ENCODE measurements around the gene IGFBPL1. TPM values are rescaled to one million over a fixed set of nuclear protein-coding genes. Genes with fewer than 3 reads are reported as not detected.
"Not testable (repeated sequence)": the region's sequence is repeated elsewhere in the genome, so short reads cannot be mapped to it uniquely, and the experiment has no call there.

The IGFBPL1 gene
- total RNA-seq, 1 experiment from 2014 or later: 0.58 TPM

- not testable (repeated sequence) for DNase-seq (ENCODE audit: low spot score)
Measured at GRCh38 chr9:38399191-38399590, 25.1 kb downstream of the IGFBPL1 start.

GRCh38 chr9:38396371-38396671, 27.9 kb downstream of the IGFBPL1 start:
- no peak for DNase-seq (ENCODE audit: low spot score)

GRCh38 chr9:38395653-38396370, 28.4 kb downstream of the IGFBPL1 start:
- no peak for DNase-seq (ENCODE audit: low spot score)

DNA sequence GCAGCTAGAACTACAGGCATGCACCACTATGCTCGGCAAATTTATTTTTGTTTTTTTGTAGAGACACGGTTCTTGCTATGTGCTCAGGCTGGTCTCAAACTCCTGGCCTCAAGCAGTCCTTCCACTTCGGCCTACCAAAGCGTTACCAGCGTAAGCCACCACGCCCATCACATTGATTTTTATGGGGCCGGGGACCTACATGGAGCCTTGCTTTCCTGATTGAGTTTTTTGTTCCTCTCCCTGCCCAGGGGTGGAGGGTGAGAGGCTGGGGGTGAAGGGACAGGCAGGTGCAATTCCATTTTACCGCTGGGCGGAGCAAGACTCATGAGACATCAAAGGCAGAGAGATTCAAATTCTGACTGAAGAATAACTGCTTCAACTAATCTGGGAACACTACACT, 29.8 kb downstream of the IGFBPL1 start:
- DNase-seq (ENCODE audit: low spot score): no peak

- DNase-seq (ENCODE audit: low spot score): no peak
Measured at GRCh38 chr9:38393128-38393796, 31.0 kb downstream of the IGFBPL1 start.

GRCh38 chr9:38392235-38393127, 31.8 kb downstream of the IGFBPL1 start, which contains the start of gene ALDH1B1:
ALDH1B1 (plus strand) TSS chr9:38392702; CDS start chr9:38395749, 3,047 bp downstream.
- DNase-seq (ENCODE audit: low spot score): peak; percentile 77

DNA sequence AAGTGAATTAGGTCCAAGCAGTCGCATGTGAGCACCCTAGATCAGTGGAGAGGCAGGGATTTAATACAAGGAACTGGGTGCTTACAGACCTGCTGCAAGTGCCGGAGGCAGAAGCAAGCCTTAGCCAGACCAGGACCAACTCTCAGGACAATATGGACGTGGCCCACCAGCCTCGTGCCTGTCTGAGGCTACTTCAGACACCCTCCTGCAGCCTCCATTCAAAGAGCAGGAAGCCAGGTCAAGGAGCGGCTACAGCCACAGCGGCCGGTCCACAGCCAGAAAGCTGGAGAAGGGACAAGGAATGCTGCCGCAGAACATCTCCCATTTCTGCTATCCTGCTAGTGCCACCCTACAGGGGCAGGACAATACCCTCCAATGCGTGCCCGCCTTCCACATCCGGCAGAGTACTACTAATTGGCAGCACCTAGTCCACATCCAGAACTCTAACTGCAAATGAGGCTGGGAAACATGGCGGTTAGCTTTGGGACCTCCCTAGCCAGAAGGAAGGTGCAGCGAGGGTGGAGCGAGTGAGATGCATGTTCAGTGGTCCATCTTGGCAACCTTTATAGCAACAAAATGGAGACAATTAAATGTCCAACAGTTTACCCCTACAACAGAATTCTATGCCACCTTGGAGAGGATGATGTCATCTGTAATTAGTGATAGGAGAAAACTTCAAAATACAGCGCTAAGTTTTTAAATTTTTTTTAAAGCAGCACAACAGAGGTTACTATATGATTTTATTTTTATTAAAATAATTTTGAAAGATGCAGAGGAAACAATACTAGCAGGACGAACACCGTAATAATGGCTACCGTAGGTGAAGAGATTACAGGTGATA, 32.8 kb downstream of the IGFBPL1 start:
- no peak for DNase-seq (ENCODE audit: low spot score)

DNA sequence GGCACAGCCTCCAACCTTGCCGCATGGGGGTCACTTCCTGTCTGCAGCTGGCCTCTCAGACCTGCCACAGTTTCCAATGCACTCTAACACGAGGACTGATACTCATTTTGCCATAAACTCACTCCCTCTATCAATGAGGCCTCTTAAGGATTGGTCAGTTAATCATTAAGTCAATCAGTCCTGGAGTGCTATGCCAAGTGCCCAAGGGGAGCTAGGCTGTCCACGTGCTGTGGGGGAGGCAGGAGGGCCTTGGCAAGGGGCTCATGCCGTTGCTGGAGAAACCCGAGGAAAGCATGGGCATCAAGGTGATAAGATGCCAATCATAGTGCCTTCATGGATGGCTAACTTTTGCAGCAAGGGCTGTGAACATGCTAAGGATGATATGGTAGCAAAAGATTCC, 33.4 kb downstream of the IGFBPL1 start:
- DNase-seq (ENCODE audit: low spot score): no peak

DNA sequence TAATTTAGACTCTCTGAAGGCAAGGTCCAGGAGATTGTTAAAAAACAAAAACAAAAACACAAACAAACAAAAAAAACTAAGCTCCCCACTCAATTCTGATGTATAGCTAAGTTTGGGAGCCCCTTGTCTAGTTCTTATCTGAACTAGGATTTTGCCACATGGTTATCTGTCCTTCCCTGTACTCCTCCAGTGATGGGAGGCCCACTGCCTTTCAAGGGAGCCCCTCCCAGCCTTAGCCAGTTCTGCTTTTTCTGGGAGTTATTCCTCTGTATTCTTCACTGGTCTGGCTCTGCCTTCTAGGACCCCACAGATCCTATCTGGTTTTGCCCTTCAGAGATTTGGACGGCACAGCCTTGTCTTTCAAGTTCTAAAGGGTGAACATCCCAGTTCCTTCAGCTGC, 33.8 kb downstream of the IGFBPL1 start:
- DNase-seq (ENCODE audit: low spot score): no peak

DNA sequence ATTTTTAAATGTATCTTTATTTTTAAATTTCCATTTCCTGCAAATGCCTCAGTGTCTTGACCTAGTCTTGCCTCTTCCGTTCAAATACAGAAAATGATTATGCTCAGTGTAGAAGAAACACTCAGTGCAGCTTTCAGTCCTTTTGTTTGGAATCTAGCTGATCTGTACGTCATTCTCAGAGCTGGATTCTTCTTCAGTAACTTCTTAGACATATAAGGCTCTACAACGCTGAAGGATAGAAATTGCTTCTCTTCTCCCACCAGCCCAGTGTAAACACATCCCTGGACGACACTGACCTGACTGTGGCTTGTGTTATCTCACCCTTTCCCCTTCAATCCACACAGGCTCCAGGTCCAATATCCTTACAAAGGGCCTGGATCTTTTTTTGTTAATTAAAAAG, 34.9 kb downstream of the IGFBPL1 start:
- no peak for DNase-seq (ENCODE audit: low spot score)

DNA sequence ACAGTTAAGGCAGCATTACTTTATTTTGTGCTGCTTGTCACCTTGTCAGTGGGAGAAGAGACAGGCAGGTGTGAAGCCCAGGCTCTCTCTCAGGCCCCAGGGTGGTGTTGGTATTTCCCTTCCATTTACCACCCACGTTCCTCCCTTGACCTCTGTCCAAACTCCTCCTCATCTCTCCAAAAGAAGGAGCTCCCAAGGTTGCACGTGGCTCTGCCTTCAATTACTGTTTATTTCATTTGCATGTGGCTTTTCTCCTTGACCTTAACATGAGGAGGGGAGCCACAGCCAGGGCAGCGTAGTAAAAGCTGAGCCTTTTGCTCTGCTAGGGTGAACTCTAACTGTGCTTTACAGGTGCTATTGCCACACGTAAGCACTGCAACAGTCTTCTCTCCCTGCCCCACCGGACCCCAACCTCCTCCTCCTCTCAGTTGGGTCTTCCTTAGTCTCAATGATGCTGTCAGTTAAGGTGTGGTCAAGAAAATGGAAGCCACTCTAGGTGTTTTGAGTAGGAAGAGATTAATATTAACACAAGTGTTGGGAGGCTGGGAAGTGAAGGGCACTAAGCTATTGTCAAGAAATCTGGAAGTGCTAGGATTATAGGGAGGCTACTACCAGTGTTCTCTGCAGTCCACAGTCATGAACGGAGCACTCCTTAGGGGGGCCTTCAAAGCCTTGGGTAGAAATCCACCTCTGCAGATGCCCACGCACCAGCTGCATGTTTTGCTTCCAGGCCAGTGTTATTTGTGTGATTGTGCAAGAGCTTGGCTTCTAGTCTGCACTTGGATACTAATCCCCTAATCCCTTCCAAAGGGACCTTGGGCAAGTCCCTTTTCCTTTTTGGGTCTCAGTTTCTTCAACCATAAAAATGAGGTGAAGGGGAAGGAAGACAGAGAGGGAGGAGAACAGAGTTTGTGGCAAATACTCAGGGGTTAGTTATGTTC, 35.7 kb downstream of the IGFBPL1 start:
- DNase-seq (ENCODE audit: low spot score): no peak

DNA sequence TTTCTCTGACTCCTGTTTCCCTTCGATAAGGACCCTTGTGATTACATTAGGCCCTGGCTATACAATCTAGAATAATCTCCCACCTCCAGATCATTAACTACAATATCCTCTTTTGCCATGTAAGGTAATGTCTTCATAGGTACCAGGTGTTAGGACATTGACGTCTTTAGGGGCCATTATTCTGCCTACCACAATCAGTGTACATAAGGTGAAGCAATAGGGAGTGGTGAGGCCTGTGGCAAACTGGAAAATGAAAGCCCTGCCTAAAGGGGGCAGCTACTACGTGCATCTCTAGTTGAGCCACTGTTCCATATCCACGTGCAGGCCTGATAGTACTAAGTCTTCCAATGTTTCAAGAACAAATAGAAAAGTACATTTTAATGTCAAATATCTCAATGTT, 36.5 kb downstream of the IGFBPL1 start:
- DNase-seq (ENCODE audit: low spot score): no peak

- no peak for DNase-seq (ENCODE audit: low spot score)
Measured at GRCh38 chr9:38387066-38387465, 37.2 kb downstream of the IGFBPL1 start.

- no peak for DNase-seq (ENCODE audit: low spot score)
Measured at GRCh38 chr9:38386319-38386895, 37.8 kb downstream of the IGFBPL1 start.

- no peak for DNase-seq (ENCODE audit: low spot score)
Measured at GRCh38 chr9:38385896-38386295, 38.4 kb downstream of the IGFBPL1 start.

- DNase-seq (ENCODE audit: low spot score): no peak
Measured at GRCh38 chr9:38384990-38385848, 39.0 kb downstream of the IGFBPL1 start.

DNA sequence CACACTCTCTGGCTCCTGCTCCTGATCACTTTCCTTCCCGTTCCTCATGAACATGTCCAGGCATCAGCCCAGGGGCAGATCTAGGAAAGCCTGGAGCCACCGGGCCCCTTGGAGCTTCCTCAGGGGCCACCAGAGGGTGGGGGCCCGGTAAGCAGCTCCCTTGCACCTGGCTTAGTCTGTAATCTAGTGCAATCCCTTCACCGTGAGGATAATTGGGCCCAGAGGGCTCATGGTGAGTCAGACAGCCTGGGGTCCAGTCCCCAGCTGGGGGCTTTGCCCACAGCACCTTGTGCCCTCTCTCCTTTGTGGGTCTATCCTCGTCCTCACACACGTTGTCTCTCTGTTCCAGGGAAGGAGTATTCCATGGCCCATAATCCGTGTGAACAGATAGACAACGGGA, 42.1 kb downstream of the IGFBPL1 start:
- DNase-seq (ENCODE audit: low spot score): no peak

DNA sequence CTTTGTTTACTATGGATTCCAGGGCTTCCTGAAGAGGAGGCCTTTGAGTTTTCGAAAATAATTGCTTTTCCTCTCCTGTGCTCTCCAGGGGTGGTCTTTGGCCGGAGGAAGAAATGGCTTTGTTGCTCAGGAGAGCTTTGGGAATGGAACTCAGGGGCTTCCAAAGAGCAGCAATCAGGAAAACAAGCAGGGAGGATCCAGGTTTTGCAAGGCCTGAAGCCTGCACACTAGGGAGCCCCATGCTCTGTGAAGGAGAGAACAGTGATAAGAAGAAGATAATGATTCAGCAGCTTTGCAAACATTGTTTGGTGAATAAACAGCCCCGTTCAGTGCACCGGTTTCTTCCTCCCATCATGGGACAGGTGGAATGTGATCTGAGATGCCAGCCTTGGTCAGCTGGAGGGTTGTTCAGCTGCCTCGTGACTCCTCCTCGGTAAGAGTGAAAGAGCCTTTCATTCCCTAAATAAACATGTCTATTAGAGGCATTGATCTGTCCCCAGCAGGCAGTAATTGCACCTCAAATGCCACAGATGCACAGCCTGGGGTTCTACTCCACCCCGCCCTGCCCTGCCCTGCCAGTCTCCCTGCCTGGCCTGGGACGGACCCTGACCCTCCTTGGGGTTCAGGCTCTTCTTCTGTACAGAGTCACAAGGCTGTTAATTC, 43.3 kb downstream of the IGFBPL1 start:
- DNase-seq (ENCODE audit: low spot score): no peak

Data from H4 (cell line).